CD4-positive, alpha-beta memory T cell (primary cell): Measurements from ENCODE around the gene CACNA1A. TPM values are rescaled to one million over a fixed set of nuclear protein-coding genes. Genes with fewer than 3 reads are reported as not detected.

Experiments used
- CTCF ChIA-PET: fragments of 350-600 bp; sonication (Branson Sonifier 250); formaldehyde crosslinking; loops from one replicate; lab custom pipeline; 2021; ENCODE audit warnings: inconsistent platforms; ENCODE audit not compliant: partially characterized antibody; lab: Charles Lee
- POLR2A ChIA-PET: fragments of 350-600 bp; sonication (Branson Sonifier 250); formaldehyde crosslinking; loops from one replicate; lab custom pipeline; 2021; ENCODE audit not compliant: partially characterized antibody; lab: Charles Lee
- DNase-seq, 5 donors: peaks; one replicate each; pipeline versions ENCODE4 v3.0.0 to v3.0.0-alpha.2; 2020 to 2022; ENCODE audit warnings: mixed read lengths in 1 of 5
- H3K27ac ChIP-seq: one replicate; pipeline ENCODE4 v1.7.0; 2013; ENCODE audit warnings: low read depth, low read length
- H3K27me3 ChIP-seq: 2 replicates; pipeline ENCODE4 v1.7.0; 2013; ENCODE audit warnings: mild to moderate bottlenecking, low read length, moderate library complexity; ENCODE audit not compliant: insufficient read depth
- H3K36me3 ChIP-seq: 2 replicates; pipeline ENCODE4 v1.7.0; 2013; ENCODE audit warnings: mild to moderate bottlenecking, low read length, moderate library complexity; ENCODE audit not compliant: insufficient read depth
- H3K4me1 ChIP-seq: 2 replicates; pipeline ENCODE4 v1.7.0; 2013; ENCODE audit warnings: mild to moderate bottlenecking, low read length, moderate library complexity; ENCODE audit not compliant: insufficient read depth
- H3K4me3 ChIP-seq, 2 donors: one replicate each; pipeline ENCODE4 v1.7.0; 2013; ENCODE audit warnings: low read length in 2 of 2, mild to moderate bottlenecking in 1 of 2
- H3K9me3 ChIP-seq, 2 donors: one replicate each; pipeline ENCODE4 v1.7.0; 2013; ENCODE audit warnings: low read length in 2 of 2, control low read depth in 1 of 2; ENCODE audit not compliant: control insufficient read depth in 1 of 2
- H3K27ac Mint-ChIP-seq, 7 donors: one replicate each; pipeline ENCODE4 v1.8.0; 2020 to 2021; ENCODE audit warnings: mixed read lengths in 7 of 7, mild to moderate bottlenecking in 6 of 7, inconsistent platforms in 3 of 7, moderate library complexity in 3 of 7
- H3K27me3 Mint-ChIP-seq, 2 donors: one replicate each; pipeline ENCODE4 v1.8.0; 2020 to 2021; ENCODE audit warnings: mixed read lengths in 2 of 2
- H3K36me3 Mint-ChIP-seq, 2 donors: one replicate each; pipeline ENCODE4 v1.8.0; 2020 to 2021; ENCODE audit warnings: mixed read lengths in 2 of 2, inconsistent platforms in 1 of 2, mild to moderate bottlenecking in 1 of 2
- H3K4me1 Mint-ChIP-seq, 4 donors: one replicate each; pipeline ENCODE4 v1.8.0; 2020 to 2021; ENCODE audit warnings: mixed read lengths in 4 of 4, mild to moderate bottlenecking in 1 of 4
- H3K4me3 Mint-ChIP-seq, 8 donors: one replicate each; pipeline ENCODE4 v1.8.0; 2020 to 2021; ENCODE audit warnings: mixed read lengths in 8 of 8, mild to moderate bottlenecking in 7 of 8, moderate library complexity in 6 of 8, inconsistent platforms in 3 of 8
- H3K9me3 Mint-ChIP-seq, 8 donors: one replicate each; pipeline ENCODE4 v1.8.0; 2020 to 2021; ENCODE audit warnings: mixed read lengths in 8 of 8, mild to moderate bottlenecking in 5 of 8, inconsistent platforms in 3 of 8, moderate library complexity in 1 of 8
- intact Hi-C: fragments of 100-400 bp; cut with micrococcal nuclease; formaldehyde crosslinking; loops from one replicate; pipeline ENCODE4 v1.15.1; 2023
- polyA plus RNA-seq, 2 donors: library from polyadenylated mRNA; unstranded; fragments of 300-500 nt; fragmentation: Illumina TruSeq; gene quantifications; one replicate each; pipeline ENCODE4 v1.2.3, GENCODE V29; 2021
- total RNA-seq, 2 experiments: library from RNA; stranded (reverse); gene quantifications; one replicate each; pipeline ENCODE4 v1.2.3, GENCODE V29; 2021

Gene CACNA1A
- total and polyA plus RNA-seq, 4 experiments from 2014 or later: 0.19 to 0.35 (median 0.26) TPM

- no peaks in the 10 kb centered on the region for H3K9me3 ChIP-seq
- POLR2A ChIA-PET: interaction anchor here (2.5 kb wide), 1 partner anchor 59 kb away, joined by 8 read pairs; no protein-coding TSS in a partner anchor
- Mint-ChIP-seq H3K4me3 (peak overlapping the region in 1 of 8 donors; percentile 23), H3K9me3 (no peaks in the 10 kb centered on the region), H3K4me1 (peaks cover 15 to 37% (median 23%) of the 10 kb centered on the region in 4 donors), H3K27ac (no peak overlapping the region), H3K27me3 (no peaks in the 10 kb centered on the region), H3K36me3 (peaks cover 0 to 2% of the 10 kb centered on the region in 2 donors)
- H3K4me3 ChIP-seq: no peak overlapping the region
- no peaks in the 10 kb centered on the region for H3K36me3 ChIP-seq
- no peak overlapping the region for H3K27ac ChIP-seq
- intact Hi-C loops: loop anchor here (5.0 kb wide), 1 partner anchor 51 kb away; no protein-coding TSS in a partner anchor
- H3K4me1 ChIP-seq: peaks cover 12% of the 10 kb centered on the region
- DNase-seq: no peak
- CTCF ChIA-PET: interaction anchor here (1.8 to 3.1 kb wide), 2 partner anchors 15 to 61 kb away, joined by 5 to 14 read pairs; partner anchors contain the start of genes IER2 and STX10
- H3K27me3 ChIP-seq: no peaks in the 10 kb centered on the region
Observed at GRCh38 chr19:13210941-13211340, 295.3 kb downstream of the CACNA1A start.

GRCh38 chr19:13210339-13210775 is 295.9 kb downstream of the CACNA1A start:
- Mint-ChIP-seq H3K4me1 (peaks cover 9 to 31% (median 18%) of the 10 kb centered on the region in 4 donors), H3K27me3 (no peaks in the 10 kb centered on the region), H3K4me3 (peak overlapping the region in 2 of 8 donors; percentile 7 to 17), H3K27ac (peak overlapping the region in 1 of 7 donors; percentile 35), H3K9me3 (no peaks in the 10 kb centered on the region), H3K36me3 (peaks cover 0 to 2% of the 10 kb centered on the region in 2 donors)
- H3K9me3 ChIP-seq: no peaks in the 10 kb centered on the region
- no peaks in the 10 kb centered on the region for H3K36me3 ChIP-seq
- no peaks in the 10 kb centered on the region for H3K27me3 ChIP-seq
- ChIA-PET CTCF (interaction anchor here (1.2 to 3.1 kb wide), 3 partner anchors 15 to 233 kb away, joined by 3 to 14 read pairs (median 5); partner anchors contain the start of genes IER2 and STX10), POLR2A (interaction anchor here (2.5 kb wide), 1 partner anchor 58 kb away, joined by 8 read pairs; no protein-coding TSS in a partner anchor)
- H3K4me1 ChIP-seq: peaks cover 10% of the 10 kb centered on the region
- no peak overlapping the region for H3K4me3 ChIP-seq
- intact Hi-C loops: loop anchor here (5.0 kb wide), 1 partner anchor 52 kb away; no protein-coding TSS in a partner anchor
- no peak for DNase-seq
- H3K27ac ChIP-seq: no peak overlapping the region

DNA sequence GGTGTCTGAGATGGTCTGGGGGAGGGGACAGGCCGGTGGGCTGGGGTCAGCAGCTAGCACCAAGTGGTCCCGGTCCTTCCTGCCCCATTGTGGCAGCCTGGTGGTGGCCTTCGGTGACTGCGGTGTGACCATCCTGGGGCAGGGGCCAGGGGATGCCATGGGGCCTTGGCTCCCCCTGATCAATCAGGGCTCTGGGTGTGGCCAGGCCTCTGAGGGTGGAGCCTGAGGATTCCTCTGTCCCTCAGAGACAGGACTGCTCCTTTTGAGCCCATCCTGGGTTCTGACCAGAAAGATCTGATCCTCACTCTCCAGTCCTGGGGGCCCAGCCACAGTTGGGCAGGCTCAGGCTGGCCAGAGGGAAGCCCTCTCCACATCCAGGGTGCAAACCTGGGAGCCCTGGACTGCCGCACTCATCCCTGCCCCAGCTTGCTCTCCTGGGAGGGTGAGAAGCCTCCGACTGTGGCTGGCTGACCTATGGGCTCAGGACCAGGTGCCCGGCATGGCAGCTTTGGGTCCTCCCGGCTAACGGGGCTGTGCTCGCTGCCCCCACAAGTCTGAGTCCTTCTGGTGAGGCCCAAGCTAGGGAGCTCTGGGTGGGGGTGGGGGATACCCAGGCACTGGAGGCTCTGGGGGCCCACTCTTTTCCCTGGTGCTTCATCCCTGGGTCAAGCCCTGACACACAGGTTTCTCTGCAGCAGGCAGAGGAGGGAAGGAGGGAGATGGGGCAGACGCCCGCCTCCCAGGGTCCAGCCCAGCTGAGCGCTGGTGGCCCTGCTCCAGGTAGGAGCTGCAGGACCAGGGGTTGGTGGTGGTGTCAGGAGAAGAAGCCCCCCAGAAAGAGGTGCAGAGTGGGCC is 296.6 kb downstream of the CACNA1A start:
- ChIA-PET POLR2A (interaction anchor here (1.3 to 2.5 kb wide), 2 partner anchors 54 to 57 kb away, joined by 3 to 8 read pairs; no protein-coding TSS in a partner anchor), CTCF (interaction anchor here (1.2 to 1.8 kb wide), 2 partner anchors 59 to 232 kb away, joined by 3 to 5 read pairs; partner anchors contain the start of genes IER2 and STX10)
- H3K27ac Mint-ChIP-seq: peak overlapping the region in 3 of 7 donors; percentile 35 to 48 (median 46)
- no peak overlapping the region for H3K27ac ChIP-seq
- H3K4me1 ChIP-seq: peaks cover 10% of the 10 kb centered on the region
- peaks cover 9 to 29% (median 18%) of the 10 kb centered on the region in 4 donors for H3K4me1 Mint-ChIP-seq
- no peaks in the 10 kb centered on the region for H3K9me3 Mint-ChIP-seq
- DNase-seq: no peak
- no peaks in the 10 kb centered on the region for H3K36me3 ChIP-seq
- H3K4me3 ChIP-seq: no peak overlapping the region
- no peaks in the 10 kb centered on the region for H3K27me3 ChIP-seq
- H3K27me3 Mint-ChIP-seq: no peaks in the 10 kb centered on the region
- H3K36me3 Mint-ChIP-seq: peaks cover 0 to 2% of the 10 kb centered on the region in 2 donors
- intact Hi-C loops: loop anchor here (5.0 kb wide), 1 partner anchor 53 kb away; no protein-coding TSS in a partner anchor
- peak overlapping the region in 6 of 8 donors; percentile 15 to 70 (median 48) for H3K4me3 Mint-ChIP-seq
- no peaks in the 10 kb centered on the region for H3K9me3 ChIP-seq

DNA sequence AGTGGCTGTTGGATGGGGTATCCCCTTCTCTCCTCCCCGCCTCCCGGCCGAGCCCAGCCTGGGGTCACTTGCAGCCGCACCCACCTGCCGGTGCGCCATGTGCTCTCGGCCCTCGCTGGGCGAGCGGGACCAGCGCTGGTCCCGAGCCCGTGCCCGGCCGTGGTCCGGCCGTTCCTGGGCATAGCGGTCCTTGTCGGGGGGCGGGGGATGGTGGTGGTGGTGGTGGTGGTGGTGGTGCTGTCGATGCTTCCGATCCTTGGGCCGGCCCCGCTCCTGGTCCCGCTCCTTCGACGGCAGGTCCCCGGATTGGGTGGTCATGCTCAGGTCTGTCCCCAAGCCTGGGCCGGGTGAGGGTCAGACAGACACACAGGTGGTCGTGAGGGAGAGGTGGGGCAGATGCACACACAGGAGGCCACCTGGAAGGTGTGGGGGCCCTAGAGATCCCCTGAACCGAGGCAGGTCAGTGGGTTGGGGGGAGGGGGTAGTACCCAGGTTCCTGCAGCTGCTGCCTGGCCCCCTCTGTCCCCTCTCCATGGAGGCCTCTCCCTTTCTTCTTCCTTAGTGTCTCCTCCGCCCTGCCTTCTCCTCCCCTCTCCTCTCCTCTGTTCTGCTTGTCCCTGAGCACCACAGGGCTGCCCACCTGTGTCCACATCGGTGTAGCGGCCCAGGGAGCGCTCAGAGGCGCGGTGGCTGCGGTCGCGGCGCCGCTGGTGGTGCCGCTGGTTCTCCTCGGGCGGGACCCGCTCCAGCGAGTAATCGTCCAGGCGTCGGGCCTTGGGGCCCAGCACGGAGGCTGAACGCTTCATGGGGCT is 297.4 kb downstream of the CACNA1A start:
- Mint-ChIP-seq H3K4me3 (peak overlapping the region; percentile 54 to 94 (median 66)), H3K9me3 (no peaks in the 10 kb centered on the region), H3K27ac (peak overlapping the region in 1 of 7 donors; percentile 35), H3K27me3 (no peaks in the 10 kb centered on the region), H3K36me3 (peaks cover 0 to 2% of the 10 kb centered on the region in 2 donors), H3K4me1 (peaks cover 9 to 23% (median 17%) of the 10 kb centered on the region in 4 donors)
- ChIA-PET CTCF (no interaction called here), POLR2A (interaction anchor here (1.3 to 2.5 kb wide), 3 partner anchors 53 to 57 kb away, joined by 3 to 8 read pairs (median 7); no protein-coding TSS in a partner anchor)
- H3K4me1 ChIP-seq: peaks cover 10% of the 10 kb centered on the region
- intact Hi-C loops: no loop called here
- H3K9me3 ChIP-seq: no peaks in the 10 kb centered on the region
- no peak overlapping the region for H3K4me3 ChIP-seq
- H3K27ac ChIP-seq: no peak overlapping the region
- DNase-seq: no peak
- H3K27me3 ChIP-seq: no peaks in the 10 kb centered on the region
- H3K36me3 ChIP-seq: no peaks in the 10 kb centered on the region

DNA sequence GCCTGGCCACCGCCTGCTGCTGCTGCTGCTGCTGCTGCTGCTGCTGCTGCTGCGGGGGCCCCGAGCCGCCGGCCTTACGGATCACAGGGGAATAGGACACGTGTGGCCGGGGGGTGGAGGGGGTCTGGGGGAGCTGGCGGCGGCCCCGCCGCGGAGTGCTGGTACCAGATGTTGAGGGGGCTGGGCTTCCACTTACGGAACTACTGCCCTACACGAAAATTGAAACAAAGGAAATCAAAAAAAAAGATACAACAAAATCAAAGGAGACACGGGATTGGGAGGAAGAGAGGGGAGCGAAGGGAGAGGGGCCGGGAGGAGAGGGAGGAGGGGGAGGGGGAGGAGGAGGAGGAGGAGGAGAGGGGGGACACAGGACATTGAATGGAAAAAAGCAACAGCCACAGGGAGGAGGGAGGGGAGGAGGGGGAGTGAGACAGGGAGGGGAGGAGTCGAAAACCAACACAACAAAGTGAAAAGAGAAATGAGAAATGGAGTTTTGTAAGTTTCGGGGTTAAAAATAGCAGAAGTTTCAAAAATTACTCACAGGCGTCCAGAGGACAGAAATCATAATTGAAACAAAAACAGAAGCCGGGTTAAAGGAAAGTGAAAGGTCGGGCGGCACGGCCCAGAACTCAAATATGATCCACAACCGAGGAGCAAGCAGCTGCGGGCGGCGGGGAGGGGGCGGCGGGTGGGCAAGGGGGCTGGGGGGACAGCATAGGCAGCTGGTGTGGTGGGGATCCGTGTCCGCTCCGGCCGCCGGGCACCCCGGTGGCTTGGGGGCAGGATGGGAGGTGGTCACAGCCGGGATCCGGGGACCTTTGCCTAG is 298.2 kb downstream of the CACNA1A start:
- H3K4me1 ChIP-seq: peaks cover 6% of the 10 kb centered on the region
- POLR2A ChIA-PET: interaction anchor here (1.5 kb wide), 1 partner anchor 55 kb away, joined by 7 read pairs; no protein-coding TSS in a partner anchor
- no peaks in the 10 kb centered on the region for H3K36me3 ChIP-seq
- H3K4me3 ChIP-seq: peak overlapping the region; percentile 42 to 60
- Mint-ChIP-seq H3K4me1 (peaks cover 8 to 18% (median 13%) of the 10 kb centered on the region in 4 donors), H3K9me3 (no peaks in the 10 kb centered on the region), H3K4me3 (peak overlapping the region; percentile 92 to 96 (median 94)), H3K27me3 (no peaks in the 10 kb centered on the region), H3K27ac (peak overlapping the region; percentile 61 to 96 (median 93)), H3K36me3 (peaks cover 0 to 2% of the 10 kb centered on the region in 2 donors)
- CTCF ChIA-PET: no interaction called here
- intact Hi-C loops: no loop called here
- no peaks in the 10 kb centered on the region for H3K9me3 ChIP-seq
- DNase-seq: peak; percentile 33 to 67 (median 48)
- peak overlapping the region; percentile 41 for H3K27ac ChIP-seq
- H3K27me3 ChIP-seq: no peaks in the 10 kb centered on the region
